WTC11 (cell line): ENCODE results near the gene RBM15. TPM values are rescaled to one million over a fixed set of nuclear protein-coding genes. Genes with fewer than 3 reads are reported as not detected.
A peak's percentile ranks its signal among the peaks of the same experiment; 100 is the strongest.

Experiments
- ATAC-seq: fragments of 200-7000 bp; cut with Tn5 transposase; 2 replicates; pipeline ENCODE4 v1.10.0; 2021; ENCODE audit warnings: mild to moderate bottlenecking, moderate library complexity
- CTCF ChIA-PET: fragments of 300-600 bp; sonication (Branson Sonifier 250); formaldehyde crosslinking; loops from one replicate; lab custom pipeline; 2021; ENCODE audit warnings: antibody characterized with exemption; lab: Charles Lee
- POLR2A ChIA-PET: fragments of 350-600 bp; sonication (Branson Sonifier 250); formaldehyde crosslinking; loops from one replicate; lab custom pipeline; 2021; ENCODE audit warnings: antibody characterized with exemption; lab: Charles Lee
- DNase-seq: peaks from one replicate; pipeline ENCODE4 v3.0.0; 2021; ENCODE audit warnings: low spot score
- H3K27ac Mint-ChIP-seq: 2 replicates; pipeline ENCODE4 v1.8.0; 2021; ENCODE audit warnings: mixed read lengths
- H3K27me3 Mint-ChIP-seq: 2 replicates; pipeline ENCODE4 v1.8.0; 2021; ENCODE audit warnings: low read depth, mild to moderate bottlenecking, moderate library complexity, mixed read lengths
- H3K36me3 Mint-ChIP-seq: 2 replicates; pipeline ENCODE4 v1.8.0; 2021; ENCODE audit warnings: mixed read lengths
- H3K4me1 Mint-ChIP-seq: 2 replicates; pipeline ENCODE4 v1.8.0; 2022; ENCODE audit warnings: mixed read lengths
- H3K4me3 Mint-ChIP-seq: 2 replicates; pipeline ENCODE4 v1.8.0; 2021; ENCODE audit warnings: mild to moderate bottlenecking, moderate library complexity, mixed read lengths
- H3K9me3 Mint-ChIP-seq: 2 replicates; pipeline ENCODE4 v1.8.0; 2021; ENCODE audit warnings: mixed read lengths
- CREB1 ChIP-seq: sonication (generic); formaldehyde crosslinking; IDR thresholded peaks from 2 replicates; pipeline ENCODE4 v1.8.0; 2023; ENCODE audit warnings: mild to moderate bottlenecking, missing genetic modification reagents
- ESRRA ChIP-seq: sonication (generic); formaldehyde crosslinking; IDR thresholded peaks from 2 replicates; pipeline ENCODE4 v1.8.1; 2022; ENCODE audit warnings: mild to moderate bottlenecking, missing genetic modification reagents, borderline replicate concordance
- ETV6 ChIP-seq: sonication (generic); formaldehyde crosslinking; IDR thresholded peaks from 2 replicates; pipeline ENCODE4 v1.8.1; 2022; ENCODE audit warnings: mild to moderate bottlenecking, missing genetic modification reagents
- FOXJ3 ChIP-seq: sonication (generic); formaldehyde crosslinking; IDR thresholded peaks from 2 replicates; pipeline ENCODE4 v1.9.0; 2021; ENCODE audit warnings: missing genetic modification reagents, mild to moderate bottlenecking, borderline replicate concordance
- FOXP1 ChIP-seq: sonication (generic); formaldehyde crosslinking; IDR thresholded peaks from 2 replicates; pipeline ENCODE4 v1.8.0; 2022; ENCODE audit warnings: missing genetic modification reagents, mild to moderate bottlenecking, moderate library complexity, borderline replicate concordance
- GTF2I ChIP-seq: fragments of 250-450 bp; sonication (Bioruptor Pico); conservative IDR thresholded peaks from 2 replicates; pipeline ENCODE4 v1.4.0; 2021; ENCODE audit warnings: mild to moderate bottlenecking
- MYBL2 ChIP-seq: sonication (generic); formaldehyde crosslinking; IDR thresholded peaks from 2 replicates; pipeline ENCODE4 v1.8.1; 2023; ENCODE audit warnings: mild to moderate bottlenecking, moderate library complexity, missing genetic modification reagents
- NFE2L1 ChIP-seq: sonication (generic); formaldehyde crosslinking; IDR thresholded peaks from 2 replicates; pipeline ENCODE4 v1.8.1; 2023; ENCODE audit warnings: missing genetic modification reagents
- NR1H2 ChIP-seq: sonication (generic); formaldehyde crosslinking; IDR thresholded peaks from 2 replicates; pipeline ENCODE4 v1.9.0; 2021; ENCODE audit warnings: mild to moderate bottlenecking, moderate library complexity, missing genetic modification reagents
- OVOL2 ChIP-seq: fragments of 250-450 bp; sonication (Bioruptor Pico); IDR thresholded peaks from 2 replicates; pipeline ENCODE4 v1.9.0; 2021; ENCODE audit warnings: mild to moderate bottlenecking, borderline replicate concordance
- PRRX2 ChIP-seq: fragments of 250-450 bp; sonication (Bioruptor Pico); IDR thresholded peaks from 2 replicates; pipeline ENCODE4 v1.8.0; 2021; ENCODE audit warnings: mild to moderate bottlenecking
- SMAD4 ChIP-seq: sonication (generic); formaldehyde crosslinking; IDR thresholded peaks from 2 replicates; pipeline ENCODE4 v1.8.0; 2022; ENCODE audit warnings: mild to moderate bottlenecking, missing genetic modification reagents
- SP1 ChIP-seq: sonication (generic); formaldehyde crosslinking; conservative IDR thresholded peaks from 2 replicates; pipeline ENCODE4 v1.8.1; 2022; ENCODE audit warnings: missing genetic modification reagents
- TCF7 ChIP-seq: sonication (generic); formaldehyde crosslinking; IDR thresholded peaks from 2 replicates; pipeline ENCODE4 v1.8.0; 2022; ENCODE audit warnings: mild to moderate bottlenecking, low read depth, missing genetic modification reagents, moderate library complexity
- TEAD1 ChIP-seq: sonication (generic); formaldehyde crosslinking; IDR thresholded peaks from 2 replicates; pipeline ENCODE4 v1.8.0; 2022; ENCODE audit warnings: mild to moderate bottlenecking, missing genetic modification reagents
- TP53 ChIP-seq: sonication (generic); formaldehyde crosslinking; IDR thresholded peaks from 2 replicates; pipeline ENCODE4 v1.8.1; 2023; ENCODE audit warnings: mild to moderate bottlenecking, missing genetic modification reagents
- ZBTB21 ChIP-seq: sonication (generic); formaldehyde crosslinking; IDR thresholded peaks from 2 replicates; pipeline ENCODE4 v1.8.1; 2023; ENCODE audit warnings: mild to moderate bottlenecking, missing genetic modification reagents, borderline replicate concordance
- ZNF121 ChIP-seq: sonication (generic); formaldehyde crosslinking; IDR thresholded peaks from 2 replicates; pipeline ENCODE4 v1.8.0; 2023; ENCODE audit warnings: missing genetic modification reagents
- ZNF263 ChIP-seq: sonication (generic); formaldehyde crosslinking; IDR thresholded peaks from 2 replicates; pipeline ENCODE4 v1.8.1; 2022; ENCODE audit warnings: low read depth, mild to moderate bottlenecking, moderate library complexity, missing genetic modification reagents
- ZNF416 ChIP-seq: fragments of 250-450 bp; sonication (Bioruptor Pico); IDR thresholded peaks from 2 replicates; pipeline ENCODE4 v1.9.0; 2021; ENCODE audit warnings: mild to moderate bottlenecking, inconsistent platforms
- ZNF671 ChIP-seq: fragments of 250-450 bp; sonication (Bioruptor Pico); IDR thresholded peaks from 2 replicates; pipeline ENCODE4 v1.8.0; 2021; ENCODE audit warnings: mild to moderate bottlenecking
- total RNA-seq: library from RNA; stranded (reverse); gene quantifications from 3 replicates; pipeline ENCODE4 v1.2.3, GENCODE V29; 2021
- TF ChIP-seq, protein P1 (sequence below): sonication (generic); formaldehyde crosslinking; conservative IDR thresholded peaks from 2 replicates; pipeline ENCODE4 v1.8.1; 2022; ENCODE audit warnings: mild to moderate bottlenecking, missing genetic modification reagents
- TF ChIP-seq, protein P2 (sequence below): sonication (generic); formaldehyde crosslinking; IDR thresholded peaks from 2 replicates; pipeline ENCODE4 v1.8.1; 2023; ENCODE audit warnings: mild to moderate bottlenecking, missing genetic modification reagents
- TF ChIP-seq, protein P3 (sequence below): fragments of 250-450 bp; sonication (Bioruptor Pico); conservative IDR thresholded peaks from 2 replicates; pipeline ENCODE4 v1.9.0; 2021; ENCODE audit warnings: mild to moderate bottlenecking
- TF ChIP-seq, protein P4 (sequence below): sonication (generic); formaldehyde crosslinking; IDR thresholded peaks from 2 replicates; pipeline ENCODE4 v1.8.0; 2022; ENCODE audit warnings: mild to moderate bottlenecking, missing genetic modification reagents
- TF ChIP-seq, protein P5 (sequence below): sonication (generic); formaldehyde crosslinking; IDR thresholded peaks from 2 replicates; pipeline ENCODE4 v1.8.1; 2023; ENCODE audit warnings: mild to moderate bottlenecking, missing genetic modification reagents
- TF ChIP-seq, protein P6 (sequence below): sonication (generic); formaldehyde crosslinking; IDR thresholded peaks from 2 replicates; pipeline ENCODE4 v1.8.1; 2022; ENCODE audit warnings: missing genetic modification reagents, borderline replicate concordance
- TF ChIP-seq, protein P7 (sequence below): sonication (generic); formaldehyde crosslinking; IDR thresholded peaks from 2 replicates; pipeline ENCODE4 v1.8.1; 2022; ENCODE audit warnings: low read depth, missing genetic modification reagents, borderline replicate concordance
- TF ChIP-seq, protein P8 (sequence below): fragments of 250-450 bp; sonication (Bioruptor Pico); IDR thresholded peaks from 2 replicates; pipeline ENCODE4 v1.9.0; 2021; ENCODE audit warnings: mild to moderate bottlenecking

RBM15 gene
- total RNA-seq, 1 experiment from 2014 or later: 50.6 TPM

DNA sequence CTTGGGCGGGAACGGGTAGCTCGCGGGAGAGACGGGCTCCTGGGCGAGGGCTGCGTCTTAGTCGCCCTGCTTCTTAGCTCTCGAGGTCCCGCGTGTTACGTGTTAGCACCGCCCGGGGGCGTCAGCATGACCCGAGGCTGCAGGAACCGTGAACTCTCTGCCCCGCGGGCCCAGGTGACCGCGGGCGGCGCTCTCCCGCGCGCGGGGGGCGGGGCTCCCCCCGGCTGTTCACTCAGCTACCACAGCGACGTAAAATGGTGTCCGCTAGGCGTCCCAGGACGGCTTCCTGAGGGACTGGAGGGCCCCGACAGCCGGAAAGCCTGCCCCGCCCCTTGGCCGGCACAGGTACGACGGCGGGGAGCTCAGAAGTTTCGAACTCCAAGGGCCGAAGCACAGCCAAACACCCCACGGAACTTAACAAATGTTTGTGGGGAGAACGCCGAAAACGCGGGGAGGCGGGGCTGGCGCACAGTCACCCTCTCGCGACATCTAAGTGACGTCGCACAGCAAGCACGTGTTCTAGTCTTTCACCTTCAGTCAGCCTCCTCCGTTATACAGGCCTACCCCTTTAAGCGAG is 780 bp upstream of the RBM15 start:
- DNase-seq (peak; percentile 92), ATAC-seq (peak; percentile 71)
- H3K27ac Mint-ChIP-seq: peak overlapping the region; percentile 99
- POLR2A ChIA-PET: interaction anchor here (0.6 to 2.5 kb wide), 14 partner anchors 10 to 131 kb away, joined by 3 to 14 read pairs (median 4); partner anchors contain the start of gene KCNC4
- H3K4me1 Mint-ChIP-seq: peaks cover 47% of the 10 kb centered on the region
- H3K9me3 Mint-ChIP-seq: peaks cover 9% of the 10 kb centered on the region
- CTCF ChIA-PET: interaction anchor here (0.8 to 6.1 kb wide), 39 partner anchors 8 to 389 kb away, joined by 3 to 100 read pairs (median 4); partner anchors contain the start of genes KCNC4, LAMTOR5 and SLC6A17
- H3K4me3 Mint-ChIP-seq: no peak overlapping the region
- H3K27me3 Mint-ChIP-seq: no peaks in the 10 kb centered on the region
- H3K36me3 Mint-ChIP-seq: peaks cover 34% of the 10 kb centered on the region
- TF ChIP-seq TP53 (CRISPR knock-in tag) (no peak), GTF2I (CRISPR knock-in tag) (no peak), CREB1 (CRISPR knock-in tag) (no peak), PRRX2 (CRISPR knock-in tag) (no peak), ESRRA (peak; percentile 74; the same call in 1 of the 2 replicates), SP1 (CRISPR knock-in tag) (no peak; the same call in 1 of the 2 replicates), ZNF263 (no peak), FOXJ3 (CRISPR knock-in tag) (no peak), ZNF416 (0 out of 2 replicates have a peak, but pooled peaks have one; percentile 12), MYBL2 (CRISPR knock-in tag) (no peak), ZNF121 (no peak), OVOL2 (CRISPR knock-in tag) (no peak), NR1H2 (CRISPR knock-in tag) (no peak), SMAD4 (no peak), TEAD1 (CRISPR knock-in tag) (0 out of 2 replicates have a peak, but pooled peaks have one; percentile 60), ZBTB21 (CRISPR knock-in tag) (no peak), ETV6 (0 out of 2 replicates have a peak, but pooled peaks have one; percentile 48), NFE2L1 (CRISPR knock-in tag) (peak; percentile 14; the same call in 1 of the 2 replicates), ZNF671 (no peak), FOXP1 (no peak; the same call in 1 of the 2 replicates), TCF7 (no peak)
- TF ChIP-seq, protein P1, sequence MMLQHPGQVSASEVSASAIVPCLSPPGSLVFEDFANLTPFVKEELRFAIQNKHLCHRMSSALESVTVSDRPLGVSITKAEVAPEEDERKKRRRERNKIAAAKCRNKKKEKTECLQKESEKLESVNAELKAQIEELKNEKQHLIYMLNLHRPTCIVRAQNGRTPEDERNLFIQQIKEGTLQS (CRISPR knock-in tag): no peak
- TF ChIP-seq, protein P2, sequence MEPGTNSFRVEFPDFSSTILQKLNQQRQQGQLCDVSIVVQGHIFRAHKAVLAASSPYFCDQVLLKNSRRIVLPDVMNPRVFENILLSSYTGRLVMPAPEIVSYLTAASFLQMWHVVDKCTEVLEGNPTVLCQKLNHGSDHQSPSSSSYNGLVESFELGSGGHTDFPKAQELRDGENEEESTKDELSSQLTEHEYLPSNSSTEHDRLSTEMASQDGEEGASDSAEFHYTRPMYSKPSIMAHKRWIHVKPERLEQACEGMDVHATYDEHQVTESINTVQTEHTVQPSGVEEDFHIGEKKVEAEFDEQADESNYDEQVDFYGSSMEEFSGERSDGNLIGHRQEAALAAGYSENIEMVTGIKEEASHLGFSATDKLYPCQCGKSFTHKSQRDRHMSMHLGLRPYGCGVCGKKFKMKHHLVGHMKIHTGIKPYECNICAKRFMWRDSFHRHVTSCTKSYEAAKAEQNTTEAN (CRISPR knock-in tag): 0 out of 2 replicates have a peak, but pooled peaks have one; percentile 11
- TF ChIP-seq, protein P3, sequence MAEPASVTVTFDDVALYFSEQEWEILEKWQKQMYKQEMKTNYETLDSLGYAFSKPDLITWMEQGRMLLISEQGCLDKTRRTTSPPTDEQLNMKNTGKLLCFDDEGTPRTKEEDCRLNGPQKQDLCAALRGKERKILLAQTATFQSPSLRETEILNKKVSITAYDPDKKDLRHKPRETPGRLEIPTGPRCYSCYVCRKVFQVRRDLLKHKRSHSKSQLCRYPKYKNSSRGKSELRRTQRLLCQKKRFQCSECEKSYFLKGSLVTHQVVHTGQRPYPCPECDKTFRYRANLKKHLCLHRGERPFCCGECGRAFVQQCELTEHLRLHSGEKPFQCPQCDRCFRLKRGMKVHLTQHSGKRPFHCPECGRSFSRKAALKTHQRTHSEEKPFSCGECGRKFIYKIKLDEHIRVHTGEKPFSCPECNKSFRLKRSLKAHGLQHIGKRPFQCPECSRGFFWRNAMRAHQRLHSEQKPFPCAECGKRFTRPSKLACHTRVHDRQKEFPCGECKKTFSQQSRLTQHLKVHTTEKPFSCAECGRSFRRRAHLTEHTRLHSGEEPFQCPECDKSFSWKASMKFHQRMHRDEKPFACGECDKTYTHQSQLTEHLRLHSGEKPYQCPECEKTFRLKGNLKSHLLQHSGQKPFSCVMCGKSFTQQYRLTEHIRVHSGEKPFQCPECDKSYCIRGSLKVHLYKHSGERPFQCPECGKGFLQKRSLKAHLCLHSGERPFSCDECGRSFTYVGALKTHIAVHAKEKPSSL (CRISPR knock-in tag): no peak
- TF ChIP-seq, protein P4, sequence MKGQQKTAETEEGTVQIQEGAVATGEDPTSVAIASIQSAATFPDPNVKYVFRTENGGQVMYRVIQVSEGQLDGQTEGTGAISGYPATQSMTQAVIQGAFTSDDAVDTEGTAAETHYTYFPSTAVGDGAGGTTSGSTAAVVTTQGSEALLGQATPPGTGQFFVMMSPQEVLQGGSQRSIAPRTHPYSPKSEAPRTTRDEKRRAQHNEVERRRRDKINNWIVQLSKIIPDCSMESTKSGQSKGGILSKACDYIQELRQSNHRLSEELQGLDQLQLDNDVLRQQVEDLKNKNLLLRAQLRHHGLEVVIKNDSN (CRISPR knock-in tag): no peak
- TF ChIP-seq, protein P5, sequence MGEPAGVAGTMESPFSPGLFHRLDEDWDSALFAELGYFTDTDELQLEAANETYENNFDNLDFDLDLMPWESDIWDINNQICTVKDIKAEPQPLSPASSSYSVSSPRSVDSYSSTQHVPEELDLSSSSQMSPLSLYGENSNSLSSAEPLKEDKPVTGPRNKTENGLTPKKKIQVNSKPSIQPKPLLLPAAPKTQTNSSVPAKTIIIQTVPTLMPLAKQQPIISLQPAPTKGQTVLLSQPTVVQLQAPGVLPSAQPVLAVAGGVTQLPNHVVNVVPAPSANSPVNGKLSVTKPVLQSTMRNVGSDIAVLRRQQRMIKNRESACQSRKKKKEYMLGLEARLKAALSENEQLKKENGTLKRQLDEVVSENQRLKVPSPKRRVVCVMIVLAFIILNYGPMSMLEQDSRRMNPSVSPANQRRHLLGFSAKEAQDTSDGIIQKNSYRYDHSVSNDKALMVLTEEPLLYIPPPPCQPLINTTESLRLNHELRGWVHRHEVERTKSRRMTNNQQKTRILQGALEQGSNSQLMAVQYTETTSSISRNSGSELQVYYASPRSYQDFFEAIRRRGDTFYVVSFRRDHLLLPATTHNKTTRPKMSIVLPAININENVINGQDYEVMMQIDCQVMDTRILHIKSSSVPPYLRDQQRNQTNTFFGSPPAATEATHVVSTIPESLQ: no peak
- TF ChIP-seq, protein P6, sequence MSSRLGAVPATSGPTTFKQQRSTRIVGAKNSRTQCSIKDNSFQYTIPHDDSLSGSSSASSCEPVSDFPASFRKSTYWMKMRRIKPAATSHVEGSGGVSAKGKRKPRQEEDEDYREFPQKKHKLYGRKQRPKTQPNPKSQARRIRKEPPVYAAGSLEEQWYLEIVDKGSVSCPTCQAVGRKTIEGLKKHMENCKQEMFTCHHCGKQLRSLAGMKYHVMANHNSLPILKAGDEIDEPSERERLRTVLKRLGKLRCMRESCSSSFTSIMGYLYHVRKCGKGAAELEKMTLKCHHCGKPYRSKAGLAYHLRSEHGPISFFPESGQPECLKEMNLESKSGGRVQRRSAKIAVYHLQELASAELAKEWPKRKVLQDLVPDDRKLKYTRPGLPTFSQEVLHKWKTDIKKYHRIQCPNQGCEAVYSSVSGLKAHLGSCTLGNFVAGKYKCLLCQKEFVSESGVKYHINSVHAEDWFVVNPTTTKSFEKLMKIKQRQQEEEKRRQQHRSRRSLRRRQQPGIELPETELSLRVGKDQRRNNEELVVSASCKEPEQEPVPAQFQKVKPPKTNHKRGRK (CRISPR knock-in tag): no peak
- TF ChIP-seq, protein P7, sequence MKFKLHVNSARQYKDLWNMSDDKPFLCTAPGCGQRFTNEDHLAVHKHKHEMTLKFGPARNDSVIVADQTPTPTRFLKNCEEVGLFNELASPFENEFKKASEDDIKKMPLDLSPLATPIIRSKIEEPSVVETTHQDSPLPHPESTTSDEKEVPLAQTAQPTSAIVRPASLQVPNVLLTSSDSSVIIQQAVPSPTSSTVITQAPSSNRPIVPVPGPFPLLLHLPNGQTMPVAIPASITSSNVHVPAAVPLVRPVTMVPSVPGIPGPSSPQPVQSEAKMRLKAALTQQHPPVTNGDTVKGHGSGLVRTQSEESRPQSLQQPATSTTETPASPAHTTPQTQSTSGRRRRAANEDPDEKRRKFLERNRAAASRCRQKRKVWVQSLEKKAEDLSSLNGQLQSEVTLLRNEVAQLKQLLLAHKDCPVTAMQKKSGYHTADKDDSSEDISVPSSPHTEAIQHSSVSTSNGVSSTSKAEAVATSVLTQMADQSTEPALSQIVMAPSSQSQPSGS (CRISPR knock-in tag): no peak
- TF ChIP-seq, protein P8, sequence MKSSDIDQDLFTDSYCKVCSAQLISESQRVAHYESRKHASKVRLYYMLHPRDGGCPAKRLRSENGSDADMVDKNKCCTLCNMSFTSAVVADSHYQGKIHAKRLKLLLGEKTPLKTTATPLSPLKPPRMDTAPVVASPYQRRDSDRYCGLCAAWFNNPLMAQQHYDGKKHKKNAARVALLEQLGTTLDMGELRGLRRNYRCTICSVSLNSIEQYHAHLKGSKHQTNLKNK (CRISPR knock-in tag): no peak
